Germinal center (tissue), 1 donor: ENCODE data around the gene LCN12.
"Not testable (repeated sequence)": the region's sequence is repeated elsewhere in the genome, so short reads cannot be mapped to it uniquely, and the experiment has no call there.

Experiments
- DNase-seq: peaks from one replicate; pipeline ENCODE4 v3.0.0; 2012; ENCODE audit warnings: mixed read lengths, low spot score

The LCN12 gene

GRCh38 chr9:136991993-136992818 lies 40.1 kb downstream of the LCN12 start, which contains the start of gene PAXX:
PAXX (plus strand) TSS chr9:136992422; CDS start chr9:136992444, 22 bp downstream.
- peak; percentile 98 for DNase-seq

GRCh38 chr9:136992819-136993369 lies 40.8 kb downstream of the LCN12 start:
- DNase-seq = no peak

DNA sequence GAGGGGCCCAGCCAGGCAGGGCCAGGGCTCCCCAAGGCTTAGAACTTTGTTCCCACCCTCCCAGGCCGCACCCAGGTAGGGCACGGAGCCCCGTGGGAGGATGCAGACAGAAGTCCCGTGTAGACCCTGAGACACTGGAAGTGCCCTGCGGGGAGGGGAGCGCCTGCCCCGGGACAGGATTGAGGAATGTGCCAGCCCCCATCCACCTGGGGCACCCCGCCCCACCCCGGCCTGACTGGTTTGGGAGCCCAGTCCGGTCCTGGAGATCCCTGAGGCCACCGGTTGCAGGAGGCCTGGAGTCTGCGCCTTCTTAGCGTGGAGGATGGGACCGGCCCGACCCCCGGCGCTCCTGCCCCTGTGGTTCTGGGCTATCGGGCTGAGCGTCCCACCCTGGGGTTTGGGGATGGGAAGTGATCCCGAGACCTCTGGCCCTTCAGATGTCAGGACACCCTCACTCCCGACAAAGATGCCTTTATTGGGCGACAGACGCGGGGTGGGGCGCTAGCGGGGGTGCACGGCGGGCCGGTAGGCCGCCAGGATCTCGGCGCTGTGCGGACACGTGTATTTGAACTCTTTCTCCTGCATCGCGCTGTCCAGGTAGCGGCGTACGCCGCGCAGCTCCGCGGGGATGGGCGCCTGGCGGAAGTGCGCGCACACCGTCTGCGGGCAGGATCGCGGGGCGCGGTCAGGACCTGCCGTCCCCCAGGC lies 42.3 kb downstream of the LCN12 start:
- DNase-seq = no peak

DNA sequence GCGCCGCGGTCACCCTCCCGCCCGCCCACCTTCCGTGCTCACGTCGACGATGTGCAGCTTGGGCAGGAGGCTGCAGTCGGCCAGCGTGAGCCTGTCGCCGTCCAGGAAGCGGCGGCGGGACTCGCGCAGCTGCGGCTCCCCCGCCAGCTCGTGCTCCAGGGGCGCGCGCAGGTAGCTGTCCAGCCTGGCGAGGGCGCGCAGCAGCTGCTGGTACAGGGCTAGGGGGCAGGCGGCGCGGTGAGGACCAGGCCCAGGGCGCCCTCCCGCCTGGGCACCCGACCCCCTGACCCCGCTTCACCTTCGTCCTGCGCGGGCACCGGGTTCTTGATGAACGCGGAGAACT lies 42.8 kb downstream of the LCN12 start:
- no peak for DNase-seq

DNA sequence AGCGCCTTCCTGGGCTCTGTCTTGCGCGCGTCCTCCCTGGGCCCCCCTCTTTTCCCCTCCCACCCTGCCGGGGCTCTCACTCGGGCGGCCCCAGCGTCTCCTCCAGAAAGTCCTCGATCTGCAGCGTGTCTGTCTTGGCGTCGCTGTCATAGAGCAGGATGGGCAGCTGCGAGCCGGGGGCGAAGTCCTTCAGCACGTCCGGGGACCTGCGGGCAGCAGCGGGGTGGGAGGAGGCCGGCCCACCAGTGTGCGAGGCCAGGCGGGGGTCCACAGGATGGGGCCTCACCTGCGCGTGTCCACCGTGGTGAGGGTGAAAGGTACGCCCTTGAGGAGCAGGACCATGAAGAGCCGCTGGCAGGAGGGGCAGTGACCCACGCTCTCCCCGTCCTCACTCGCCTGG lies 43.3 kb downstream of the LCN12 start:
- DNase-seq = no peak

DNA sequence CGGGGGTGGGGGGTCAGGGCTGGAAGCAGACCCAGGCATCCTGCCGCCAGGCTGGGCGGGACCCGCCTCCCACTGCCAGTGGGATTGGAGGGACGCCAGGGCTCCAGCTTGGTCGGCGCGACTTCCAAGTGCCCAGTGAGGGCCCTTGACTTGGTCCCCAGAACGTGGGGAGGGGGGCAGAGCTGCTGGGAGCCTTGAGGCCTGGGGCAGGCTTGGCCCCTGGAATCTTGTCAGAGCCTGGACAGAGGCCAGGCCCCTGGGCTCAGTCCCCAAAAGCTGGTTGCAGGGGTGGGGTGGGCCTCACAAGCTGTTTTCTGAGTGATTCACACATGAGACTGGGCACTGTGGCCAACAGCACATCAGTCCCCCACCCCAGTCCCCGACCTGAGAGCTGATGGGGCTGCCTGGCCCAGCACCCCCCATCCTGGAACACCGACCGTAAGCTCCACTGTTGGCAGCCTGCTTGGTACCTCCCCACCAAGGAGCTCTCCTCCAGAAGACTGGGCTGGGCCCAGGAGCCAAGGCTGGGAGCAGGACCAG lies 43.8 kb downstream of the LCN12 start:
- DNase-seq = no peak

DNA sequence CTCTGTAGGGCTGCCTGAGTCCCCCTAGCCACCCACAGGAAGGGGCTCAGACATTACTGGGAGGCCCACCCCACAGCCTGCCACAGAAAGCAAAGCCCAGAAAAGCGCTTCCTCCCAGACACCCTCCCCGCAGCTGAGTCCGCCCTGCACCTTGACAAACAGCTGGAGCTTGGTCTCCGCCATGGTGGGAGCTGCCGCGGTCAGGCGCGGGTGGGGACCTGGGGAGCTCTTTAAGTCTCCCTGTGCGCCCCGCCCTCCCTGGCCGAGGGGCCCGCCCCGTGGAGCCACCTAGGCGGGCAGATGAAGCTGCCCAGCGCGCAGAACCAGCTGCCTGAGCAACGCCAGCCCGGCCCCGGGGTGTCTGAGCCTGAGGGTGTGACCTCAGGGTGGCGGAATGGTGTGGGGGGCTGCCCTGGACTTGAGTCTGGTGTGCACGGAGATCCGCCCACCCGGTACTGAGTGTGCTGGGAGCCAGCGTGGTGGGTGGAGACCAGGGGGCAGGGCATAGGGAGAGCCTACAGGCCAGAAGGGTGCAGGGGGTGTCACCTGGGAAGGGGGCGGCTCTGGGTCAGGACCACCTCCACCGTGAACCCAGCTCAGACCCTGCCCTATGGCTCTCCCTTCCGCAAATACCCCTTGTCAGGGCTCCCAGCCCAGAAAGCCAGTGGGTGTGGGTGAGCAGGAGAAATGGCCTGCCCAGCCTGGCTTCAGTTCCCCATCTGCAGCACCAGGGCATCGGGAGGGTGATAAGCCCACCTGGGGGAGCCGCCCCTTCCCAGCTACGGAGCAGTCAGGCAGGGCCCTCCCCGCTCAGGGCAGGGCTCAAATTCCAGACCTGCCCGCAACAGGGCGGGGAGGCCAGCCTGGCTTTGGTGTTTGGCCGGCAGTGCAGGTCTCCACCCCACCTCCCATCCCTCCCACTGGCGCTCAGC lies 44.6 kb downstream of the LCN12 start, which contains the start of gene CLIC3:
CLIC3 (minus strand) TSS at position 208 of the 932 bp plus-strand sequence; CDS start at position 183, 25 bp downstream.
- no peak for DNase-seq

DNA sequence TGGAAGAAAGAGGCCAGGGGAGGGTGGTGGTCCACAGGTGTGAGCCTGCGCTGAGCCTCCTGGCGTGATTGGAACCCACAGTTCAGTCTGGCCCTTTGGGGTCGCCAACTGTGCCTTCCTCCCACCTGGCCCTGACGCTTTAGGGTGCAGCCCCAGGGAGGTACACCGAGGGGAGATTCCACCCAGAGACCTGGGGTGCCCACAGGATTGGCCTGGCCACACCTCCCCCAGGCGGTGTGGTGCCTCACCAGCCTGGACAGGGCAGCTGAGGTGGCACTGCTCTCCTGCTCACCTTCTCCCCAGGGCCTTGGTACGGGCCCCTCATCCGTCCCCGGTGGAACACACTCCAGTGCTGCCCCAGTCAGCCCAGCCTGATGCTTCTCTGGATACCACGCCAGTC lies 45.3 kb downstream of the LCN12 start:
- no peak for DNase-seq

- no peak for DNase-seq
Measured at GRCh38 chr9:136997830-136998234, 45.8 kb downstream of the LCN12 start.

GRCh38 chr9:137000177-137000930 lies 48.3 kb downstream of the LCN12 start:
- DNase-seq = peak; percentile 54

- DNase-seq = no peak
Measured at GRCh38 chr9:137001857-137002645, 50.0 kb downstream of the LCN12 start.

DNA sequence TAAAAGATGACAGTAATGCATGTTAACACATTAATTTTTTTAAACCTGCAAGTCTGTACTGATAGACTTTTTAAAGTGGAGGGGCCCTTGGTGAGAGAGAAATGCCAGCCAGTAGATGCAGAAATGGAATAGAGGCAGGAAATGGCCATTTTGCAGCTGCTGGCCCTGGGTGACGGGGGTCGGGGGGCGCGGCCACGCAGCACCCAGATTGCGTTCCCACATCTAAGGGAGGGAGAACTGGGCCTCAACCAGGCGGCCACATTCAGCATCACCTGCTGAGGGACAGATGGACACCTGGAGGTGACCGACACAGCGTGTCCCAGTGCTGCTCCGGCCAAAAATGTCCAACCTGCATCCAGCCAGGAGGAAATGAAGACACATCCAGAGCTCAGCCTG lies 50.6 kb downstream of the LCN12 start:
- no peak for DNase-seq

DNA sequence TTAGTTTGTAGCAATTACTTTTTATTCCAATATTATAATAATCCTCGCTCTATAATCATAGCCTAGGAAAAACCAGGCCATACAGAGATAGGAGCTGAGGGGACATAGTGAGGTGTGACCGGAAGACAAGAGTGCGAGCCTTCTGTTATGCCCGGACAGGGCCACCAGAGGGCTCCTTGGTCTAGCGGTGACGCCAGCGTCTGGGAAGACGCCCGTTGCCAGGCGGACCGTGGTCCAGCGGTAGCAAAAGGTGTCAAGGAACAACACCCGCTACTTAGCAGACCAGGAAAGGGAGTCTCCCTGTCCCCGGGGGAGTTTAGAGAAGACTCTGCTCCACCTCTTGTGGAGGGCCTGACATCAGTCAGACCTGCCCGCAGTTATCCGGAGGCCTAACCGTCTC lies 52.2 kb downstream of the LCN12 start:
- not testable (repeated sequence) for DNase-seq
